A549 (cell line): ENCODE results near the gene PRKCQ. TPM values are rescaled to one million over a fixed set of nuclear protein-coding genes. Genes with fewer than 3 reads are reported as not detected.

ENCODE experiments used
- ATAC-seq, 2 experiments: fragments of 200-7000 bp in 1 of 2; fragments of >200 bp in 1 of 2; cut with Nextera tagmentation in 1 of 2; cut with Tn5 transposase in 1 of 2; 3 replicates each; pipeline versions ENCODE4 v1.8.0 to v1.9.1; 2018 to 2020; ENCODE audit warnings: mild to moderate bottlenecking in 1 of 2, moderate library complexity in 1 of 2
- CTCF ChIA-PET: fragments of 300-600 bp; sonication (Branson Sonifier 250); formaldehyde crosslinking; extraction: SDS; loops from one replicate; lab custom pipeline; 2021; ENCODE audit warnings: antibody characterized with exemption, inconsistent platforms; lab: Yijun Ruan, JAX
- POLR2A ChIA-PET: fragments of 350-600 bp; formaldehyde crosslinking; extraction: SDS; loops from one replicate; lab custom pipeline; 2021; ENCODE audit warnings: antibody characterized with exemption, inconsistent platforms; lab: Yijun Ruan, JAX
- DNase-seq, 2 experiments: peaks; one replicate each; pipeline versions ENCODE4 v3.0.0 to v3.0.0-alpha.2; 2011 to 2016; ENCODE audit warnings: low read depth in 1 of 2, low spot score in 1 of 2
- FAIRE-seq: peaks from 2 replicates; lab custom pipeline; 2011; peaks lifted over from hg19 to GRCh38; lab: Jason Lieb, UNC
- H3K27ac ChIP-seq, 2 experiments: fragments of >200 bp; sonication (Bioruptor Twin); formaldehyde crosslinking; 3 replicates each; pipeline ENCODE4 v1.5.1; 2016 to 2017
- H3K4me1 ChIP-seq: fragments of >200 bp; sonication (Bioruptor Twin); formaldehyde crosslinking; 3 replicates; pipeline ENCODE4 v1.6.1; 2016
- H3K4me2 ChIP-seq: fragments of >200 bp; sonication (Bioruptor Twin); formaldehyde crosslinking; 3 replicates; pipeline ENCODE4 v1.6.1; 2016
- H3K4me3 ChIP-seq: fragments of >200 bp; sonication (Bioruptor Twin); formaldehyde crosslinking; 3 replicates; pipeline ENCODE4 v1.5.1; 2016
- H3K9me3 ChIP-seq: fragments of >200 bp; sonication (Bioruptor Twin); formaldehyde crosslinking; 3 replicates; pipeline ENCODE4 v1.6.1; 2016
- BCL3 ChIP-seq: fragments of >200 bp; sonication (Bioruptor Twin); formaldehyde crosslinking; IDR thresholded peaks from 3 replicates; pipeline ENCODE4 v1.6.1; 2016
- CBX2 ChIP-seq: fragments of 200-600 bp; sonication (generic); IDR thresholded peaks from 2 replicates; pipeline ENCODE4 v1.6.1; 2016; ENCODE audit warnings: low read depth, mild to moderate bottlenecking, borderline replicate concordance
- CHD2 ChIP-seq: fragments of 150-350 bp; IDR thresholded peaks from 2 replicates; pipeline ENCODE4 v1.6.1; 2014; ENCODE audit warnings: low read length; ENCODE audit not compliant: partially characterized antibody
- CHD4 ChIP-seq: fragments of 200-600 bp; sonication (generic); IDR thresholded peaks from 2 replicates; pipeline ENCODE4 v1.6.1; 2016; ENCODE audit warnings: antibody characterized with exemption, mild to moderate bottlenecking, borderline replicate concordance
- E2F6 ChIP-seq: IDR thresholded peaks from 2 replicates; pipeline ENCODE4 v1.6.1; 2012; ENCODE audit warnings: low read depth, borderline replicate concordance
- EHMT2 ChIP-seq: fragments of 200-600 bp; sonication (generic); IDR thresholded peaks from 2 replicates; pipeline ENCODE4 v1.6.1; 2016; ENCODE audit warnings: antibody characterized with exemption, low read depth, mild to moderate bottlenecking, moderate library complexity
- ELK1 ChIP-seq: fragments of 150-350 bp; IDR thresholded peaks from 2 replicates; pipeline ENCODE4 v1.6.1; 2014; ENCODE audit warnings: low read depth, mild to moderate bottlenecking, low read length
- FOSB ChIP-seq: fragments of 250-450 bp; sonication (Bioruptor Pico); IDR thresholded peaks from 2 replicates; pipeline ENCODE4 v1.5.0; 2020; ENCODE audit warnings: mild to moderate bottlenecking, moderate library complexity
- FOXS1 ChIP-seq: fragments of 250-450 bp; sonication (Bioruptor Pico); IDR thresholded peaks from 2 replicates; pipeline ENCODE4 v1.5.0; 2020; ENCODE audit warnings: mild to moderate bottlenecking, moderate library complexity
- GATA3 ChIP-seq: IDR thresholded peaks from 2 replicates; pipeline ENCODE4 v1.6.1; 2012; ENCODE audit warnings: borderline replicate concordance
- HDAC2 ChIP-seq: fragments of 200-600 bp; sonication (generic); IDR thresholded peaks from 2 replicates; pipeline ENCODE4 v1.6.1; 2016
- HOXA7 ChIP-seq: fragments of 250-450 bp; sonication (Bioruptor Pico); IDR thresholded peaks from 2 replicates; pipeline ENCODE4 v1.5.0; 2020; ENCODE audit warnings: mild to moderate bottlenecking, moderate library complexity
- HOXB5 ChIP-seq: fragments of 250-450 bp; sonication (Bioruptor Pico); IDR thresholded peaks from 2 replicates; pipeline ENCODE4 v1.5.0; 2020; ENCODE audit warnings: mild to moderate bottlenecking, moderate library complexity
- KDM1A ChIP-seq: fragments of 200-600 bp; sonication (generic); IDR thresholded peaks from 2 replicates; pipeline ENCODE4 v1.6.1; 2016; ENCODE audit warnings: low read depth, mild to moderate bottlenecking
- MAFK ChIP-seq: fragments of 450-650 bp; IDR thresholded peaks from 2 replicates; pipeline ENCODE4 v1.6.1; 2014; ENCODE audit not compliant: partially characterized antibody
- MYC ChIP-seq: IDR thresholded peaks from 2 replicates; pipeline ENCODE4 v1.6.1; 2012; ENCODE audit warnings: mild to moderate bottlenecking, inconsistent platforms, low read length, improper control_type of control experiment, borderline replicate concordance
- NR3C1 ChIP-seq: fragments of >200 bp; sonication (Bioruptor Twin); formaldehyde crosslinking; IDR thresholded peaks from 3 replicates; pipeline ENCODE4 v1.6.1; 2017
- RCOR1 ChIP-seq: fragments of 150-350 bp; IDR thresholded peaks from 2 replicates; pipeline ENCODE4 v1.6.1; 2014; ENCODE audit warnings: antibody characterized with exemption, low read length, low read depth
- RFX5 ChIP-seq: fragments of 450-650 bp; IDR thresholded peaks from 2 replicates; pipeline ENCODE4 v1.7.1; 2014; ENCODE audit warnings: antibody characterized with exemption, mild to moderate bottlenecking, moderate library complexity
- TFCP2L1 ChIP-seq: fragments of 250-450 bp; sonication (Bioruptor Pico); IDR thresholded peaks from 2 replicates; pipeline ENCODE4 v1.5.0; 2021; ENCODE audit warnings: mild to moderate bottlenecking
- ZNF302 ChIP-seq: fragments of 250-450 bp; sonication (Bioruptor Pico); IDR thresholded peaks from 2 replicates; pipeline ENCODE4 v1.9.0; 2021; ENCODE audit warnings: inconsistent platforms, mild to moderate bottlenecking, moderate library complexity
- WGBS: methylation state at CpG from one replicate; pipeline ENCODE4 v1.1.6; 2017; ENCODE audit errors: missing lambda C conversion rate; 5-methylcytosine and 5-hydroxymethylcytosine counted together
- polyA plus RNA-seq, 4 experiments: library from polyadenylated mRNA; depleted of rRNA in 3 of 4; stranded (reverse); fragments of >200 nt; fragmentation: RNase III in 1 of 4; extraction: RNeasy Plus Mini Kit Qiagen cat#74134 plus additional on column Dnase treatment in 1 of 4; gene quantifications; 2 replicates in 3 of 4; 3 replicates in 1 of 4; pipeline ENCODE4 v1.2.3, GENCODE V29; 2011 to 2017

The PRKCQ gene
- polyA plus RNA-seq, 2 of the 4 experiments (the other 2 are of a cell fraction) = 3.7 to 7.1 TPM

GRCh38 chr10:6579183-6579903 lies 733 bp downstream of the PRKCQ start:
- ATAC-seq = no peak
- no peak for FAIRE-seq
- ChIA-PET CTCF (interaction anchor here (0.6 to 2.3 kb wide), 11 partner anchors 10 to 645 kb away, joined by 3 to 14 read pairs (median 3); no protein-coding TSS in a partner anchor), POLR2A (no interaction called here)
- DNase-seq = peak in 1 of 2 experiments; percentile 6
- peak overlapping the region; percentile 87 to 98 for H3K27ac ChIP-seq
- no peaks in the 10 kb centered on the region for H3K9me3 ChIP-seq
- H3K4me3 ChIP-seq = peak overlapping the region; percentile 66
- WGBS = 57% methylated on average over 16 of the region's 16 CpGs
- peaks cover 11% of the 10 kb centered on the region for H3K4me1 ChIP-seq
- peak overlapping the region; percentile 64 for H3K4me2 ChIP-seq
- TF ChIP-seq KDM1A (no peak), RCOR1 (no peak), NR3C1 (no peak)

GRCh38 chr10:6578795-6579182 lies 1.3 kb downstream of the PRKCQ start:
- WGBS = 86% methylated on average over 8 of the region's 8 CpGs
- CTCF ChIA-PET = interaction anchor here (0.6 to 2.3 kb wide), 12 partner anchors 10 to 644 kb away, joined by 3 to 14 read pairs (median 3); no protein-coding TSS in a partner anchor
- Histone ChIP-seq H3K4me2 (no peak overlapping the region; the same call in 2 of the 3 replicates), H3K4me3 (no peak overlapping the region), H3K4me1 (peaks cover 11% of the 10 kb centered on the region), H3K9me3 (no peaks in the 10 kb centered on the region), H3K27ac (no peak overlapping the region)
- no peak for ATAC-seq
- FAIRE-seq = no peak
- TF ChIP-seq GATA3 (no peak), CHD2 (no peak), NR3C1 (no peak), BCL3 (no peak), TFCP2L1 (CRISPR knock-in tag) (no peak), HOXA7 (CRISPR knock-in tag) (no peak), FOXS1 (no peak), FOSB (CRISPR knock-in tag) (no peak), CHD4 (no peak), MYC (no peak), MAFK (no peak), CBX2 (no peak)
- DNase-seq = no peak
- POLR2A ChIA-PET = no interaction called here

- TF ChIP-seq FOXS1 (no peak), HOXB5 (CRISPR knock-in tag) (no peak), KDM1A (no peak)
- Histone ChIP-seq H3K4me2 (no peak overlapping the region), H3K9me3 (no peaks in the 10 kb centered on the region), H3K27ac (no peak overlapping the region), H3K4me3 (no peak overlapping the region), H3K4me1 (peaks cover 11% of the 10 kb centered on the region)
- POLR2A ChIA-PET = no interaction called here
- FAIRE-seq = no peak
- CTCF ChIA-PET = interaction anchor here (0.8 kb wide), 1 partner anchor 13 kb away, joined by 3 read pairs; no protein-coding TSS in a partner anchor
- ATAC-seq = no peak
- DNase-seq = no peak
- WGBS = 93% methylated on average over 11 of the region's 11 CpGs
Measured at GRCh38 chr10:6578251-6578771, 1.8 kb downstream of the PRKCQ start.

- POLR2A ChIA-PET = no interaction called here
- H3K4me1 ChIP-seq = peaks cover 7% of the 10 kb centered on the region
- no peaks in the 10 kb centered on the region for H3K9me3 ChIP-seq
- no peak overlapping the region for H3K4me2 ChIP-seq
- no peak for ATAC-seq
- DNase-seq = no peak
- no peak for FAIRE-seq
- TF ChIP-seq ELK1 = no peak
- TF ChIP-seq RFX5 = no peak
- TF ChIP-seq ZNF302 (CRISPR knock-in tag) = no peak
- no peak for TF ChIP-seq HDAC2
- TF ChIP-seq E2F6 = no peak
- no peak for TF ChIP-seq EHMT2
- no peak overlapping the region for H3K4me3 ChIP-seq
- CTCF ChIA-PET = no interaction called here
- H3K27ac ChIP-seq = no peak overlapping the region
- 81% methylated on average over 4 of the region's 4 CpGs for WGBS
Measured at GRCh38 chr10:6576326-6576725, 3.8 kb downstream of the PRKCQ start.
